ENCODE measurements around the gene SLC16A11.
"Not testable (repeated sequence)": the region's sequence is repeated elsewhere in the genome, so short reads cannot be mapped to it uniquely, and the experiment has no call there.

SLC16A11 gene

DNA sequence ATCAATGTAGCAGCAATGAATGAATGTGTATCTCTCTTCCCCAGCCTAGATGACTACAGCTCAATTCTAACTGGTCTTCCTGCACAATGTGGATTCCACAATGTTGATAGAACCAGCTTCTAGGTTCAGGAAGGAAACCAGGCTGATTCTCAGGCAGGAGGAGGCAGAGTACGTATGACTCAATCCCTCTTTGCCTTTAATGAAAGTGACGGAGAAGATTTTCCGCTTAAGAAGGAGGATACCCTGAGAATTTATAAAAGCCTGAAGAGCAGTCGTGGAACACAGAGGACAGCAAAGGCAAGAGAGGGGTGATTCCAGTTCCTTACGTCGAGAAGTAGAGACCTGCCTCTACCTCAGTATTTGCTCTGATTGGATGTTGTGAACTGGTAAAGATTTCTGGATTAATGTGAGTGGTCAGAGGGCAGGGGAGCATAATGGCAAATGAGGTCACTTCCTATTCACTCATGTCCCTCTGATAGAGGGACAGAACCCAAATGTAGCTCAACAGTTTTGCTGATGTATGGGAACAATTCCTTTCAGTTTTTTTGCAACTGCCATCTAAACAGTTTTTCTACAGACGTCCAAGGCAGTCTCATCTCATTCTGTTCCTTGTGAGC lies 15.0 kb upstream of the SLC16A11 start:
- DNase-seq (ENCODE audit: low read depth): no peak

- no peak for DNase-seq (ENCODE audit: low read depth)
Measured at GRCh38 chr17:7056386-7056785, 12.5 kb upstream of the SLC16A11 start.

GRCh38 chr17:7050583-7050982 lies 6.7 kb upstream of the SLC16A11 start:
- not testable (repeated sequence) for DNase-seq (ENCODE audit: low read depth)

- DNase-seq (ENCODE audit: low read depth): no peak
Measured at GRCh38 chr17:7048968-7049367, 5.1 kb upstream of the SLC16A11 start.

DNA sequence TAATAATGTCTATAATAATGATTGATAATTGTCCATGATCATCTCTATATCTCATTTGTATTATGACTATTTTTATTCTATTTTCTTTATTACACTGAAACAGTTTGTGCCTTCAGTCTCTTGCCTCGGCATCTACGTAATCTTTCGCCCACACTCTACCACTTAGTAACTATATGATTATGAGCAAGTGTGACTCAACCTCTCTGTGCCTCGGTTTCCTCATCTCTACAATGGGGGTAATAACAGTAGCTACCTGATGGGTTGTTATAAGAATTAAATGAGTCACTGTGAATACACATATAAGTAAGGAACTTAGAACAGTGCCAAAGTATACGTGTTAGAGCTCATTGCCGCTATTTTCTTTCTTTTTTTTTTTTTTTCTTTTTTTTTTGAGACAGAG lies 3.7 kb upstream of the SLC16A11 start:
- DNase-seq (ENCODE audit: low read depth): no peak

GRCh38 chr17:7046725-7047397 lies 3.0 kb upstream of the SLC16A11 start:
- DNase-seq (ENCODE audit: low read depth): not testable (repeated sequence)

DNA sequence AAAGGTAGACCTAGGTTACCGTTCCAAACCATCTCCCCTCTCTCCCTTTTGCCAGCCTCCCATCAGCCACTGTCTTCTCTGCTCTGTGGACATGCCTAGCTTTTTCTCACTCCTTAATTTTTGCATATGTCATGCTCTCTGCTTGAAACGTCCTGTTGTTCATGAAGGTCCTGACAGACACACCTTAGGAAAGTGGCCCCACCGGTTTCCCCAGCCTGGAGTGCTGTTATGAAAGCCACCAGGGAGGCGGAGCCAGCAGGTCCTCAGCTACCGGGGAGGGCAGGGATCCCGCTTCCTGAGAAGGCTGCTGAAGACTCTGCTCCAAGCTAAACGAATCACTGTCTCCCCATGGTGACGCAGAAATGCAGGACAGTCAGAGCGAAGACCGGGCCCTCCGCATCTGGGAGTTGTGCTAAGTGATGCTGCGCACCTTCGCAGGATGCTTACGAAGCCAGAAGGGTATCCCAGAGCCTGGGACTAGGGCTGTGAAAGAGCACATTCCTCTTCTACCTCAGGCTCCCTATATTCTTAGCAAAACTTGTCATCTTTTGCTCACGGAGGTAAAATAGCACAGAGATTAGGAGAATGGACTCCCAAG lies 2.3 kb upstream of the SLC16A11 start:
- no peak for DNase-seq (ENCODE audit: low read depth)

DNA sequence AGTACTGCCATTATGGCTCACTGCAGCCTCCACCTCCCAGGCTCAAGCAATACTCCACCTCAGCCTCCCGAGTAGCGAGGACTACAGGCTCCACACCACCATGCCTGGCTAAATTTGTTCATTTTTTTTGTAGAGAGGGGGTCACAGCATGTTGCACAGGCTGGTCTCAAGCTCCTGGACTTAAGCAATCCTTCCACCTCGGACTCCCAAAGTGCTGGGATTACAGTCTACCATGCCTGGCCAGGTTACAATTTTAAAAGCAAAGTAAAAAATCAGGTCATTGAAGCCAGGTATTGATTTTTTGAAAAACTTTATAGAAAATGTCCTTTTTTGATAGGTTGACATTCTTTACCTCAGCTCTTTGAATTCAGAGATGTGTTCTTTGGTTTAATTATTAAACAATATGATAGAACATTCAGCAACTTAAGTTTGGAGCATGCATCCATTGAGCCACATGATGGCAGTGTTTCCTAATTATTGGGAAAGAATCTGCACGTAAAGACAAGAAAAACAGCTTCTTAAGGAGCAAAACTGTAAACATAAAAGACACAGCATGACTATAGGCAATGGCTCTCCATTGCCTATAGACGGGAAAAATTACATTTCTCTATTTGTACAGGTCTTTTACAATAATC lies 1.7 kb upstream of the SLC16A11 start:
- no peak for DNase-seq (ENCODE audit: low read depth)

DNA sequence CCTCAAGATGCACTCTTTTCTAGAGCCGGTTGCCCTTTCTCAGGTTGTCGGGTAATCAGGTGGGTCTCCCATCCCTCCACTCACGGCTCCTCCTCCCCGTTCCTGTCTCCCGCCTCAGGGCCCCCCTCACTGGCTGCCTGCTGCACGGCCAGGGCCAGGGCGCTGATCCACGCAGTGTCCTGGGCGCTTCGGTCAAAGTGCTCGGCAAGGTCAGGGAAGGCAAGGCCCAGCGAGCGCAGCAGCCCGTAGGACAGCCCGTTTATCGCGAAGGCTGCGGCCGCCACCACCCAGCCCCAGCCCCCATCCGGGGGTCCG lies 753 bp downstream of the SLC16A11 start:
- DNase-seq (ENCODE audit: low read depth): no peak

GRCh38 chr17:7042501-7043181 lies 1.3 kb downstream of the SLC16A11 start:
- DNase-seq (ENCODE audit: low read depth): no peak

GRCh38 chr17:7041607-7042500 lies 2.0 kb downstream of the SLC16A11 start:
- no peak for DNase-seq (ENCODE audit: low read depth)

DNA sequence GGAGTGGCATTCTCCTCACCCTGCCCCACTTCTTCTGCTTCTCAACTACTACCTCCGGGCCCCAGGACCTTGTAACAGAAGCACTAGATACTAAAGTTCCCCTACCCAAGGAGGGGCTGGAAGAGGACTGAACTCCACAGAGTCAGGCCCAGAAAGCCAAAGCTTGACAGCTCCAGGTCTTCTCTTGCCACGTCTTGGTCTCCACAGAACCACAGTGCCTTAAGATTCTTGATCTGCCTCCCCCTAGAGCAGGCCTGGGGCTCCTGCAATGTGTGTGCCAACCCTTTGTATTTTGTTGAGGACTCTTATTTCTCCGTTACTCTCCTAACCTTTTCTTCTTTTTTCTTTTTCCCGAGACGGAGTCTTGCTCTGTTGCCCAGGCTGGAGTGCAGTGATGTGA lies 4.1 kb downstream of the SLC16A11 start:
- no peak for DNase-seq (ENCODE audit: low read depth)

GRCh38 chr17:7038025-7038862 lies 5.6 kb downstream of the SLC16A11 start:
- DNase-seq (ENCODE audit: low read depth): no peak

GRCh38 chr17:7035591-7036368 lies 8.1 kb downstream of the SLC16A11 start, which contains the start of gene SLC16A13:
Gene SLC16A13 (plus strand): TSS chr17:7036015. CDS start chr17:7036383, 368 bp downstream.
- DNase-seq (ENCODE audit: low read depth): no peak

- no peak for DNase-seq (ENCODE audit: low read depth)
Measured at GRCh38 chr17:7034955-7035590, 8.8 kb downstream of the SLC16A11 start.

- DNase-seq (ENCODE audit: low read depth): no peak
Measured at GRCh38 chr17:7029659-7030058, 14.2 kb downstream of the SLC16A11 start.

- DNase-seq (ENCODE audit: low read depth): no peak
Measured at GRCh38 chr17:7029096-7029495, 14.8 kb downstream of the SLC16A11 start.

DNA sequence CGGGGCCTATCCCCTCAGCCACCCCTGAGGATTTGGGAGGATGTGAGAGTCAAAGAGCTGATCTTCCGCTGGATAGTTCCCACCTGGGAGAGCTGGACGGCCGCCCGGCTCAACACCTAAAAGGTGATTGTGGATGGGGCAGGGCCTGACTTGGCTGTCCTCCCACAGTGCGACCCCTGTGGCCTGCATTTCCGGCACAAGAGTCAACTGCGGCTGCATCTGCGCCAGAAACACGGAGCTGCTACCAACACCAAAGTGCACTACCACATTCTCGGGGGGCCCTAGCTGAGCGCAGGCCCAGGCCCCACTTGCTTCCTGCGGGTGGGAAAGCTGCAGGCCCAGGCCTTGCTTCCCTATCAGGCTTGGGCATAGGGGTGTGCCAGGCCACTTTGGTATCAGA lies 16.6 kb downstream of the SLC16A11 start:
- no peak for DNase-seq (ENCODE audit: low read depth)

GRCh38 chr17:7026471-7027115 lies 17.3 kb downstream of the SLC16A11 start:
- DNase-seq (ENCODE audit: low read depth): no peak

Measured in CMK (cell line).